C4-2B (cell line): ENCODE data around the gene OCIAD1.

Source experiments
- CTCF ChIP-seq: fragments of 450-650 bp; conservative IDR thresholded peaks from 2 replicates; pipeline ENCODE4 v1.5.1; 2017; ENCODE audit warnings: mild to moderate bottlenecking
- ZFX ChIP-seq: fragments of 450-650 bp; IDR thresholded peaks from 2 replicates; pipeline ENCODE4 v1.6.1; 2017

- TF ChIP-seq CTCF (no peak), ZFX (no peak)
These were observed 20.8 kb downstream of the OCIAD1 start for GRCh38 chr4:48851651-48852050.
